ENCODE results near the gene UACA. TPM values are rescaled to one million over a fixed set of nuclear protein-coding genes. Genes with fewer than 3 reads are reported as not detected.

The UACA gene
- total RNA-seq, 1 donor from 2014 or later: 46.2 TPM

GRCh38 chr15:70712271-70712670 is 51.1 kb downstream of the UACA start:
- H3K27me3 Mint-ChIP-seq: peaks cover 3% of the 10 kb centered on the region
- no peak overlapping the region for H3K27ac Mint-ChIP-seq
- peaks cover 2% of the 10 kb centered on the region for H3K36me3 Mint-ChIP-seq (ENCODE audit: insufficient read depth)
- no peak for DNase-seq (ENCODE audit: low spot score, unreplicated experiment)
- H3K4me3 Mint-ChIP-seq (ENCODE audit: low read depth): no peak overlapping the region
- H3K4me1 Mint-ChIP-seq (ENCODE audit: low read depth): peaks cover 11% of the 10 kb centered on the region
- peaks cover under 1% of the 10 kb centered on the region for H3K9me3 Mint-ChIP-seq (ENCODE audit: low read depth)
- no peak for TF ChIP-seq CTCF (IDR thresholded peaks at IDR 0.05; ENCODE audit: unreplicated experiment)

- Mint-ChIP-seq H3K27me3 (peaks cover 13% of the 10 kb centered on the region), H3K4me3 (ENCODE audit: low read depth) (no peak overlapping the region), H3K4me1 (ENCODE audit: low read depth) (peaks cover 11% of the 10 kb centered on the region), H3K27ac (no peak overlapping the region), H3K9me3 (ENCODE audit: low read depth) (peaks cover 6% of the 10 kb centered on the region), H3K36me3 (ENCODE audit: insufficient read depth) (peaks cover 6% of the 10 kb centered on the region)
- DNase-seq (ENCODE audit: low spot score, unreplicated experiment): no peak
- TF ChIP-seq CTCF (IDR thresholded peaks at IDR 0.05; ENCODE audit: unreplicated experiment): no peak
Measured at GRCh38 chr15:70710714-70711113, 52.6 kb downstream of the UACA start.

- TF ChIP-seq CTCF (IDR thresholded peaks at IDR 0.05; ENCODE audit: unreplicated experiment): no peak
- H3K27ac Mint-ChIP-seq: no peak overlapping the region
- peaks cover 10% of the 10 kb centered on the region for H3K4me1 Mint-ChIP-seq (ENCODE audit: low read depth)
Measured at GRCh38 chr15:70708839-70709238, 54.5 kb downstream of the UACA start.

GRCh38 chr15:70707686-70708300 is 55.6 kb downstream of the UACA start:
- Mint-ChIP-seq H3K4me1 (ENCODE audit: low read depth) (peaks cover 19% of the 10 kb centered on the region), H3K9me3 (ENCODE audit: low read depth) (peaks cover 6% of the 10 kb centered on the region), H3K36me3 (ENCODE audit: insufficient read depth) (peaks cover 5% of the 10 kb centered on the region), H3K27ac (peak overlapping the region; percentile 15), H3K4me3 (ENCODE audit: low read depth) (no peak overlapping the region), H3K27me3 (peaks cover 11% of the 10 kb centered on the region)
- DNase-seq (ENCODE audit: low spot score, unreplicated experiment): no peak
- TF ChIP-seq CTCF (IDR thresholded peaks at IDR 0.05; ENCODE audit: unreplicated experiment): no peak

More at GRCh38 chr15:70708839-70709238, 54.5 kb downstream of the UACA start:
- peaks cover 6% of the 10 kb centered on the region for H3K36me3 Mint-ChIP-seq (ENCODE audit: insufficient read depth)
- DNase-seq (ENCODE audit: low spot score, unreplicated experiment): no peak
- peaks cover 13% of the 10 kb centered on the region for H3K27me3 Mint-ChIP-seq
- H3K9me3 Mint-ChIP-seq (ENCODE audit: low read depth): peaks cover 6% of the 10 kb centered on the region
- H3K4me3 Mint-ChIP-seq (ENCODE audit: low read depth): no peak overlapping the region

GRCh38 chr15:70704731-70705130 is 58.6 kb downstream of the UACA start:
- Mint-ChIP-seq H3K9me3 (ENCODE audit: low read depth) (peaks cover 6% of the 10 kb centered on the region), H3K27me3 (peaks cover 13% of the 10 kb centered on the region), H3K4me3 (ENCODE audit: low read depth) (no peak overlapping the region), H3K36me3 (ENCODE audit: insufficient read depth) (peaks cover 5% of the 10 kb centered on the region), H3K4me1 (ENCODE audit: low read depth) (peaks cover 41% of the 10 kb centered on the region), H3K27ac (no peak overlapping the region)
- no peak for DNase-seq (ENCODE audit: low spot score, unreplicated experiment)
- no peak for TF ChIP-seq CTCF (IDR thresholded peaks at IDR 0.05; ENCODE audit: unreplicated experiment)

Data from progenitor cell of endocrine pancreas (in vitro differentiated cells).